Fibroblast of mammary gland (primary cell): ENCODE data around the gene TESK1.
A peak's percentile ranks its signal among the peaks of the same experiment; 100 is the strongest.

Experiments used
- DNase-seq: peaks from one replicate; pipeline ENCODE4 v3.0.0-alpha.2; 2010; ENCODE audit warnings: low read depth
- H3K4me3 ChIP-seq: 2 replicates; pipeline ENCODE4 v1.5.1; 2011; ENCODE audit warnings: low read depth, mild to moderate bottlenecking, low read length, moderate library complexity; ENCODE audit not compliant: control insufficient read depth
- CTCF ChIP-seq: conservative IDR thresholded peaks from 2 replicates; pipeline ENCODE4 v1.5.1; 2011; ENCODE audit warnings: low read depth, low read length, inconsistent platforms; ENCODE audit not compliant: control insufficient read depth, insufficient read depth

The TESK1 gene

GRCh38 chr9:35599763-35600604, 5.1 kb upstream of the TESK1 start:
- peak; percentile 17 for TF ChIP-seq CTCF
- H3K4me3 ChIP-seq = no peak overlapping the region
- no peak for DNase-seq

GRCh38 chr9:35603506-35603985, 1.5 kb upstream of the TESK1 start:
- TF ChIP-seq CTCF = no peak
- peak; percentile 91 for DNase-seq
- peak overlapping the region; percentile 55 for H3K4me3 ChIP-seq

GRCh38 chr9:35603986-35604577, 980 bp upstream of the TESK1 start:
- TF ChIP-seq CTCF = peak; percentile 75
- peak overlapping the region; percentile 78 for H3K4me3 ChIP-seq
- peak; percentile 99 for DNase-seq

- DNase-seq = no peak
Measured at GRCh38 chr9:35605351-35606137, 482 bp downstream of the TESK1 start.

GRCh38 chr9:35606138-35606504, 1.1 kb downstream of the TESK1 start:
- H3K4me3 ChIP-seq = peak overlapping the region; percentile 64
- TF ChIP-seq CTCF = no peak
- DNase-seq = no peak

More at GRCh38 chr9:35605351-35606137, 482 bp downstream of the TESK1 start:
- no peak for TF ChIP-seq CTCF
- peak overlapping the region; percentile 64 for H3K4me3 ChIP-seq

- no peak for TF ChIP-seq CTCF
- no peak for DNase-seq
- no peak overlapping the region for H3K4me3 ChIP-seq
Measured at GRCh38 chr9:35606726-35607125, 1.7 kb downstream of the TESK1 start.
